Neuron (in vitro differentiated cells): ENCODE measurements around the gene SLC29A3.

Experiments
- H2AFZ ChIP-seq: one replicate; pipeline ENCODE4 v1.6.1; 2013; ENCODE audit warnings: low read depth, mild to moderate bottlenecking, inconsistent platforms, low read length, moderate library complexity
- H3K27me3 ChIP-seq: one replicate; pipeline ENCODE4 v1.6.1; 2013; ENCODE audit warnings: low read length; ENCODE audit not compliant: insufficient read depth
- H3K36me3 ChIP-seq: one replicate; pipeline ENCODE4 v1.6.1; 2013; ENCODE audit warnings: low read length; ENCODE audit not compliant: insufficient read depth
- H3K4me1 ChIP-seq: one replicate; pipeline ENCODE4 v1.6.1; 2013; ENCODE audit warnings: low read length; ENCODE audit not compliant: insufficient read depth
- H3K4me3 ChIP-seq: 2 replicates; pipeline ENCODE4 v1.5.1; 2013; ENCODE audit warnings: mild to moderate bottlenecking, low read length, moderate library complexity
- H3K9me3 ChIP-seq: one replicate; pipeline ENCODE4 v1.6.1; 2013; ENCODE audit warnings: low read length

Gene SLC29A3

DNA sequence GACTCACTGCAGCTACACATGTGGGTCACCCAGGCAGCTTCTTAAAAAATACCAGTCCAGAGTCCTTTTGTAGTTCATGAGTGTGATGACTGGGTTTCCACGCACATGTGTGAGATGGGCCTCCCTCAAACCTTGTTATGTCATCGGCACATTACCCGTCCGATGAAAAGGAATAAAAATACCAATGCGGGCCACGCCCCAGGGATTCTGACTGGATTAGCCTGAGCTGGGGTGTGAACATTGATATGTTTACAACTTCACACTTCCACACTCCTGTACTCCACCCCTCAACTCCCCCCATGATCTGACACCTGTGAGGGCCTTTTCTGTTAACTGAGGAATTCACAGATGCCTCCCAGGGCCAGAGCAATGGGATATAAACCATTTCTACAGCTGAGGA, 6.2 kb downstream of the SLC29A3 start:
- Histone ChIP-seq H2AFZ (no peak overlapping the region), H3K36me3 (peaks cover 13% of the 10 kb centered on the region)

DNA sequence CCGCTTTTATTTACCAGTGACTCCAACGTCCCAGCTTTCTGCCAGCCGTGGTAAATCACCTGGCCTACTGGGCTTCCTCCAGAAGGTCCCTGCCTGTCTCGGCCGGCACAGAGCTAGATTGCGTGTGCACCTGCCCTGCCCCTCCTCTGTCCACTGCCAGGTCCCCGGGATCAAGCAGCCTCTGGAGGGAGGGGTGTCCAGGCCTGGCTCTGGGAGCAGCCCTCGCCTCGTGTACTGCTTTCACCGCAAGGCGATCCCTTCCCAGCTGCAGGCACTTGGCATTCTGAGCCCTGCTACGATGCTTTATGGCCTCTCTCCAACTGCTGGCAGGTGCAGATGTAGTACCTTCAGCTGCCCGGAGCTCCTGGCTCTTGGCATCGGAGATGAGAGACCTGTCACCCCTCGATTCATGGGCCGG, 7.4 kb downstream of the SLC29A3 start:
- Histone ChIP-seq H2AFZ (no peak overlapping the region), H3K4me3 (no peak overlapping the region), H3K27me3 (no peaks in the 10 kb centered on the region), H3K9me3 (no peaks in the 10 kb centered on the region), H3K36me3 (peaks cover 13% of the 10 kb centered on the region), H3K4me1 (no peaks in the 10 kb centered on the region)

More for the DNA sequence above, 6.2 kb downstream of the SLC29A3 start:
- Histone ChIP-seq H3K27me3 (no peaks in the 10 kb centered on the region), H3K9me3 (no peaks in the 10 kb centered on the region), H3K4me1 (no peaks in the 10 kb centered on the region), H3K4me3 (no peak overlapping the region)

DNA sequence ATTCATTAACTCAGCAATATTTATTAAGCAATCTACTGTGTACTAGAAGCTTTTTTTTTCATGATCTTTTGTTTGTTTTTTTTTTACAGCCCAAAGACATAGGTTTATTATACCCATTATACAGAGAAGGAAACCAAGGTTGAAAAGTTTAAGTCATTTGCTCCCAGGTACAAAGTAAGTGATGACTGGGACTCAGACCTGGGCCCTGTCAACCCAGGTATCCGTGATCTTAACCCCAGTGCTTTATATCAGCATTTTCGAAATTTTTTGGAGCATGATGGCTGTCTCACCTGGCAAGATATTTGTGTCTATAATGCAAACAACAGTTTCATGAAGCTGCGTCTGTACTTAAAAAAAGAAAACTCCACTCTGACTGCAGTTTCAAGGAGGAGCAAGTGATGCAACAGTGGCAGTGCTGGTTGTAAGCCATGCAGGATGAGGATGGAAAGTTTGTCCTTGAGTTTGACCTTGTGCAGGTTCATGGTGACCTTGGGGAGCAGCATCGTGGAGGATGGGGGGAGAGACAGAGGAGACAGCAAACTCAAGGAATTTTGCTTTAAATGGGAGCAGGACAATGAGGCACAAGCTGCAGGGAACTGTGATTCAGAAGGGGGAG, 11.8 kb downstream of the SLC29A3 start:
- no peak overlapping the region for H3K4me3 ChIP-seq

DNA sequence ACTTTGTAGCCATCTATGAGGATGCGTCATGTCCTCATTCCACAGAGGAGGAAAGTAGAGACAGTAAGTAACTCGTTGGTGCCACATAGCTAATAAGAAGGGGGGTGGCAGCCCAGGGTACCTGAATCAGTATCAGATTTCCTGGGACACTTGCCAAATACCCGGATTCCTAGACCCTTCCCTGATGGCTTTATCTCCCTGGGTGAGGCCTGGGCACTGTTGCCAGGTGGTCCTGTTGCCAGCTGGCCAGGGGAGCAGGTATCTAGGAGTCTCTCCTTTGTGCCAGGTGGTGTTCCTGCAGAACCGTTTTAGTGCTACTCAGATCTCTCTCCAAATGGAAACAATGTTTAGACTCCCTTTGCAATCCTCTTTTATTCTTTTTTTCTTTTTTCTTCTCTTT, 12.7 kb downstream of the SLC29A3 start:
- Histone ChIP-seq H3K4me3 (no peak overlapping the region), H3K36me3 (no peaks in the 10 kb centered on the region), H3K4me1 (peaks cover 22% of the 10 kb centered on the region), H3K27me3 (no peaks in the 10 kb centered on the region), H2AFZ (no peak overlapping the region), H3K9me3 (no peaks in the 10 kb centered on the region)

More for the DNA sequence above, 11.8 kb downstream of the SLC29A3 start:
- Histone ChIP-seq H3K36me3 (no peaks in the 10 kb centered on the region), H3K27me3 (no peaks in the 10 kb centered on the region), H2AFZ (no peak overlapping the region), H3K4me1 (peaks cover 22% of the 10 kb centered on the region), H3K9me3 (no peaks in the 10 kb centered on the region)

GRCh38 chr10:71332466-71332865, 13.4 kb downstream of the SLC29A3 start:
- H3K36me3 ChIP-seq: no peaks in the 10 kb centered on the region
- H3K9me3 ChIP-seq: no peaks in the 10 kb centered on the region
- H3K4me1 ChIP-seq: peaks cover 22% of the 10 kb centered on the region
- H3K4me3 ChIP-seq: no peak overlapping the region
- no peak overlapping the region for H2AFZ ChIP-seq
- no peaks in the 10 kb centered on the region for H3K27me3 ChIP-seq

GRCh38 chr10:71333129-71333887, 14.2 kb downstream of the SLC29A3 start:
- H3K36me3 ChIP-seq: no peaks in the 10 kb centered on the region
- no peaks in the 10 kb centered on the region for H3K27me3 ChIP-seq
- peaks cover 22% of the 10 kb centered on the region for H3K4me1 ChIP-seq
- H2AFZ ChIP-seq: no peak overlapping the region
- H3K4me3 ChIP-seq: no peak overlapping the region
- no peaks in the 10 kb centered on the region for H3K9me3 ChIP-seq

GRCh38 chr10:71334221-71334791, 15.2 kb downstream of the SLC29A3 start:
- no peaks in the 10 kb centered on the region for H3K9me3 ChIP-seq
- H3K4me1 ChIP-seq: peaks cover 22% of the 10 kb centered on the region
- H3K27me3 ChIP-seq: no peaks in the 10 kb centered on the region
- H2AFZ ChIP-seq: no peak overlapping the region
- no peaks in the 10 kb centered on the region for H3K36me3 ChIP-seq
- no peak overlapping the region for H3K4me3 ChIP-seq

GRCh38 chr10:71335173-71335708, 16.2 kb downstream of the SLC29A3 start:
- Histone ChIP-seq H3K9me3 (no peaks in the 10 kb centered on the region), H3K4me1 (peaks cover 22% of the 10 kb centered on the region), H3K4me3 (no peak overlapping the region), H3K27me3 (no peaks in the 10 kb centered on the region), H2AFZ (no peak overlapping the region), H3K36me3 (no peaks in the 10 kb centered on the region)

- no peaks in the 10 kb centered on the region for H3K9me3 ChIP-seq
- no peaks in the 10 kb centered on the region for H3K27me3 ChIP-seq
- no peak overlapping the region for H2AFZ ChIP-seq
- no peak overlapping the region for H3K4me3 ChIP-seq
- peaks cover 30% of the 10 kb centered on the region for H3K4me1 ChIP-seq
- no peaks in the 10 kb centered on the region for H3K36me3 ChIP-seq
Measured at GRCh38 chr10:71336632-71337031, 17.6 kb downstream of the SLC29A3 start.

- Histone ChIP-seq H3K4me3 (no peak overlapping the region), H3K36me3 (no peaks in the 10 kb centered on the region), H3K27me3 (no peaks in the 10 kb centered on the region), H2AFZ (no peak overlapping the region), H3K4me1 (peaks cover 36% of the 10 kb centered on the region), H3K9me3 (no peaks in the 10 kb centered on the region)
Measured at GRCh38 chr10:71337219-71337701, 18.2 kb downstream of the SLC29A3 start.

- Histone ChIP-seq H3K4me1 (peaks cover 41% of the 10 kb centered on the region), H3K27me3 (no peaks in the 10 kb centered on the region), H3K9me3 (no peaks in the 10 kb centered on the region), H3K4me3 (no peak overlapping the region), H2AFZ (no peak overlapping the region), H3K36me3 (no peaks in the 10 kb centered on the region)
Measured at GRCh38 chr10:71338728-71339495, 19.9 kb downstream of the SLC29A3 start.

- Histone ChIP-seq H3K9me3 (no peaks in the 10 kb centered on the region), H3K4me3 (no peak overlapping the region), H3K27me3 (no peaks in the 10 kb centered on the region), H3K36me3 (no peaks in the 10 kb centered on the region), H3K4me1 (peaks cover 41% of the 10 kb centered on the region), H2AFZ (no peak overlapping the region)
Measured at GRCh38 chr10:71339796-71340589, 20.9 kb downstream of the SLC29A3 start.
